ENCODE results near the gene LANCL1.

DNA sequence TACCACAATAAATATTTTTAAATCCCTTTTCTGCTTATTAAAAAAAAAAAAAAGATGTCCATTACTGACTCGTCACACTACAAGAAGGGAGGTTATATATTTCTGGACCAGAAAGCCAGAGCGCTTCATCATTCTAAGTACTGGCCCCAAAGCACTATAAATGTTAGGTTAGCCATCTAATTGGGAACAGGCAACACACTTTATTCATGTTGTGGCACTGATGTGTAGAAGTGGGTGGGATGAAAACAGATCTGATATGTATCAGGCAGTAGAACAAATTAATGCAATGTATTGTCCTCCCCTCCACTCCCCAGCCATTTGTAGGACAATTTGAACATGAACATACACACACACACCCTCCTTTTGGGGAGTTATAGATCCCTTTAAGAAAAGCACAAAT lies 24.4 kb downstream of the LANCL1 start:
- no peak for TF ChIP-seq POLR2A (IDR thresholded peaks at IDR 0.05)
- TF ChIP-seq, protein P1, sequence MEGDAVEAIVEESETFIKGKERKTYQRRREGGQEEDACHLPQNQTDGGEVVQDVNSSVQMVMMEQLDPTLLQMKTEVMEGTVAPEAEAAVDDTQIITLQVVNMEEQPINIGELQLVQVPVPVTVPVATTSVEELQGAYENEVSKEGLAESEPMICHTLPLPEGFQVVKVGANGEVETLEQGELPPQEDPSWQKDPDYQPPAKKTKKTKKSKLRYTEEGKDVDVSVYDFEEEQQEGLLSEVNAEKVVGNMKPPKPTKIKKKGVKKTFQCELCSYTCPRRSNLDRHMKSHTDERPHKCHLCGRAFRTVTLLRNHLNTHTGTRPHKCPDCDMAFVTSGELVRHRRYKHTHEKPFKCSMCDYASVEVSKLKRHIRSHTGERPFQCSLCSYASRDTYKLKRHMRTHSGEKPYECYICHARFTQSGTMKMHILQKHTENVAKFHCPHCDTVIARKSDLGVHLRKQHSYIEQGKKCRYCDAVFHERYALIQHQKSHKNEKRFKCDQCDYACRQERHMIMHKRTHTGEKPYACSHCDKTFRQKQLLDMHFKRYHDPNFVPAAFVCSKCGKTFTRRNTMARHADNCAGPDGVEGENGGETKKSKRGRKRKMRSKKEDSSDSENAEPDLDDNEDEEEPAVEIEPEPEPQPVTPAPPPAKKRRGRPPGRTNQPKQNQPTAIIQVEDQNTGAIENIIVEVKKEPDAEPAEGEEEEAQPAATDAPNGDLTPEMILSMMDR (IDR thresholded peaks at IDR 0.05) = no peak
